Measurements from ENCODE around the gene TRPC3.
A peak's percentile ranks its signal among the peaks of the same experiment; 100 is the strongest.
"Not testable (repeated sequence)": the region's sequence is repeated elsewhere in the genome, so short reads cannot be mapped to it uniquely, and the experiment has no call there.

Gene TRPC3

GRCh38 chr4:121950212-121950679 is 1.6 kb downstream of the TRPC3 start:
- peak; percentile 48 to 88 for DNase-seq (ENCODE audit: extremely low read depth in 1 of 2, low read depth in 1 of 2)

- no peak for DNase-seq (ENCODE audit: extremely low read depth in 1 of 2, low read depth in 1 of 2)
Measured at GRCh38 chr4:121946644-121947043, 5.2 kb downstream of the TRPC3 start.

GRCh38 chr4:121943941-121944340 is 7.9 kb downstream of the TRPC3 start:
- no peak for DNase-seq (ENCODE audit: extremely low read depth in 1 of 2, low read depth in 1 of 2)

- DNase-seq (ENCODE audit: extremely low read depth in 1 of 2, low read depth in 1 of 2): no peak
Measured at GRCh38 chr4:121939690-121940089, 12.2 kb downstream of the TRPC3 start.

- no peak for DNase-seq (ENCODE audit: extremely low read depth in 1 of 2, low read depth in 1 of 2)
Measured at GRCh38 chr4:121938282-121939092, 13.4 kb downstream of the TRPC3 start.

GRCh38 chr4:121936101-121936500 is 15.8 kb downstream of the TRPC3 start:
- no peak for DNase-seq (ENCODE audit: extremely low read depth in 1 of 2, low read depth in 1 of 2)

GRCh38 chr4:121934635-121935034 is 17.2 kb downstream of the TRPC3 start:
- DNase-seq (ENCODE audit: extremely low read depth in 1 of 2, low read depth in 1 of 2): no peak

- no peak for DNase-seq (ENCODE audit: extremely low read depth in 1 of 2, low read depth in 1 of 2)
Measured at GRCh38 chr4:121932212-121932974, 19.5 kb downstream of the TRPC3 start.

GRCh38 chr4:121930304-121930703 is 21.6 kb downstream of the TRPC3 start:
- no peak for DNase-seq (ENCODE audit: extremely low read depth in 1 of 2, low read depth in 1 of 2)

GRCh38 chr4:121927948-121928347 is 23.9 kb downstream of the TRPC3 start:
- no peak for DNase-seq (ENCODE audit: extremely low read depth in 1 of 2, low read depth in 1 of 2)

GRCh38 chr4:121926490-121926889 is 25.4 kb downstream of the TRPC3 start:
- DNase-seq (ENCODE audit: extremely low read depth in 1 of 2, low read depth in 1 of 2): not testable (repeated sequence)

GRCh38 chr4:121923306-121923705 is 28.6 kb downstream of the TRPC3 start:
- no peak for DNase-seq (ENCODE audit: extremely low read depth in 1 of 2, low read depth in 1 of 2)

GRCh38 chr4:121913667-121914066 is 38.2 kb downstream of the TRPC3 start:
- DNase-seq (ENCODE audit: extremely low read depth in 1 of 2, low read depth in 1 of 2): no peak

- no peak for DNase-seq (ENCODE audit: extremely low read depth in 1 of 2, low read depth in 1 of 2)
Measured at GRCh38 chr4:121908346-121908745, 43.5 kb downstream of the TRPC3 start.

GRCh38 chr4:121900132-121900983 is 51.5 kb downstream of the TRPC3 start:
- DNase-seq (ENCODE audit: extremely low read depth in 1 of 2, low read depth in 1 of 2): peak; percentile 8 to 16

- peak in 1 of 2 donors; percentile 2 for DNase-seq (ENCODE audit: extremely low read depth in 1 of 2, low read depth in 1 of 2)
Measured at GRCh38 chr4:121898150-121898549, 53.7 kb downstream of the TRPC3 start.

- DNase-seq (ENCODE audit: extremely low read depth in 1 of 2, low read depth in 1 of 2): no peak
Measured at GRCh38 chr4:121888134-121888533, 63.7 kb downstream of the TRPC3 start.

- no peak for DNase-seq (ENCODE audit: extremely low read depth in 1 of 2, low read depth in 1 of 2)
Measured at GRCh38 chr4:121885115-121885514, 66.7 kb downstream of the TRPC3 start.

- DNase-seq (ENCODE audit: extremely low read depth in 1 of 2, low read depth in 1 of 2): no peak
Measured at GRCh38 chr4:121881158-121881557, 70.7 kb downstream of the TRPC3 start.

GRCh38 chr4:121879135-121879534 is 72.7 kb downstream of the TRPC3 start:
- DNase-seq (ENCODE audit: extremely low read depth in 1 of 2, low read depth in 1 of 2): no peak

Measured in activated CD8-positive, alpha-beta memory T cell treated with anti-CD3 and anti-CD28 coated beads for 1 hour (primary cell).